GM10847 (cell line): ENCODE results near the gene SYTL3.

Source experiments
- POLR2A ChIP-seq: IDR thresholded peaks from 2 replicates; pipeline ENCODE4 v1.6.1; 2011; ENCODE audit not compliant: insufficient read length; ENCODE audit errors: extremely low read depth

Gene SYTL3

GRCh38 chr6:158688860-158689259, 39.0 kb downstream of the SYTL3 start:
- no peak for TF ChIP-seq POLR2A

- TF ChIP-seq POLR2A = no peak
These were observed 45.1 kb downstream of the SYTL3 start for GRCh38 chr6:158694913-158695312.

- TF ChIP-seq POLR2A = no peak
These were observed 48.0 kb downstream of the SYTL3 start for GRCh38 chr6:158697811-158698210.

GRCh38 chr6:158698931-158699330, 49.1 kb downstream of the SYTL3 start:
- TF ChIP-seq POLR2A = no peak

- no peak for TF ChIP-seq POLR2A
These were observed 53.4 kb downstream of the SYTL3 start for GRCh38 chr6:158703111-158703836.

GRCh38 chr6:158703837-158704822, 54.3 kb downstream of the SYTL3 start:
- no peak for TF ChIP-seq POLR2A

GRCh38 chr6:158705386-158706126, 55.7 kb downstream of the SYTL3 start:
- no peak for TF ChIP-seq POLR2A

DNA sequence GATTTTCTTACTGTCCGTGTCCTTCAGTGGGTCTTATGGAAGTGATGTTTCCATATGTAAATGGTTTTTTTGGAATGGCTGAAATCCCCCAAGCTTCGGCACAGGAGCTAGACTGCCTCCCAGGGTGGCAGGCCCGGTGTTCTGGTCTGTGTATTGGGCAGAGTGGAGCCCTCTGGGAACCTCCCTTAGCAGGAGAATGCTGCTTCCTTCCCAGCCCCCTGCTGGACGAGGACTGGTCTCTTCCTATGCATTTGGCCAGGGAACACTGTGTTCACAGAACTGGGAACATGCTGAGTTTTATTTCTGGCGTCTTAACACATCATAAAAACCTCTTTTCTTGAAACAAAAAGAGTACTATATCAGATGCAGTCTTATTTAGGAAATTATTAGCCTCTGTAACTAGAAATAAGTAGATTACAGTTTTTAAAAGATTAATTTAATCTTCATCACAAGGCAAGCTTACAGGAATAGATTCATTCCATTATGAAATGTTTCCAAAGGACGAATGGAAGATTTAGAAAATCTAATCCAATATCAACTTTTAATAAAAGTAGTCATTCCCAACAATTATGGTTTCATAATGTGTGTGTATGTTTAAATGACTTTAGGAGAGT, 56.6 kb downstream of the SYTL3 start:
- TF ChIP-seq POLR2A = no peak

DNA sequence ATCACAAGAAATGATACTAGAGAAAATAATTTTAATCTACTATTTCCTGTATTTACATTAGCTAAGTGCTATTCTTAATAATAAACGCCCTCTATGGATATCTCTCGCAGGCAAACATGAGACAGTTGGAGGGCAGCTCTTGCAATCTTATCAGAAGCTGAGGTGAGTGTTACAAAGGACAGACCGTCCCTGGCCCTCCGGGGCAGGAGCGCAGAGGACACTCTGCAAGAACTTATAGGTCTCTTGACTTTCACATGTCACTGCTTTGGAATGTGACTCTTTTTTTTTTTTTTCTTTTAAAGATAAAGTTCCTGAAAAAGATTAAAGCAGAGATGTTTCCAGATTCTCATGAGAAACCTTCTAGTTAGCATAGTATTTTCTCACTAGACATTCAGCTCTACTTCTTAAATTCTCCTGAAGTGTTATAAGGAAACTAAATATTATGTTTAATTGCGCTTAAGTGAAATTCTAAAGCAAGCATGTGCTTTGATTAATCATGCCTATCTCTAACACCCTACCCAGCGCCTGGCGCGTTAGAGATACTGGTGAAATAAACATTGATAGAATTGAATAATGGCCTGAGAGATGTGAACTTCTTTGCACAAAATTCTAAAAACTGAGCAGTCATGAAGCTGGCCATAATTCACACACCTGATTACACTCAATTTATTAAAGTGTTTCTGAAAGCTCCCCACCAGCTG, 57.4 kb downstream of the SYTL3 start:
- TF ChIP-seq POLR2A = no peak

- TF ChIP-seq POLR2A = no peak
These were observed 58.0 kb downstream of the SYTL3 start for GRCh38 chr6:158707821-158708195.

DNA sequence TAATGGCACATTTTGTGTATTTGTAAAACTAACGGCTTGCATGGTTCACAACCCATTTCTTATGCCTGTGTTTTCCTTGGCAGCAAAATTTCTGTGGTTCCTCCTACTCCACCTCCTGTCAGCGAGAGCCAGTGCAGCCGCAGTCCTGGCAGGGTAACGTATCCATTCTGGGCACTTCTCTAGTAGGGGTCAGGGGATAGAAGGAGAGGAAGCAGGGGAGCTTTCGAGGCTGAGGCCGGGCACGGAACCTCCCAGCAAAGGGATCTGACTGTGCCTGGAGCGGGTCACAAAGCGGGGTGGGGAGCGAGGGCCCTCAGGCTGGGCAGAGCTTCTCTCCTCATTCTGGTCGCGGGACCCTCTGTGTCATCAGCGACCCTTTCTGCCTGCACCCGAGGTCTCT, 58.4 kb downstream of the SYTL3 start:
- no peak for TF ChIP-seq POLR2A

DNA sequence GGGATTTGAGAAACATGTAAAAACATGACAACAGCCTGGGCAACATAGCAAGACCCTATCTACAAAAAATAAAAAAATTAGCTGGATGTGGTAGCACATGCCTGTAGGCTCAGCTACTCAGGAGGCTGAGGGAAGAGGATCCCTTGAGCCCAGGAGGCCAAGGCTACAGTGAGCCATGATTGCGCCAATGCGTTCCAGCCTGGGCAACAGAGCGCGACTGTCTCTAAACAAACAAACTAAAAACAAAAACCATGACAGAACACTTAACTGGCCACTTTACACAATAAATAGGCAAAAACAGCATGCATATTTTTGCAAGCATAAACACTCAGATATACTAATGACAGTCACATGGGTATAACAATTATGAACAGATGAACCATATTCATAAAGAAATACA, 60.0 kb downstream of the SYTL3 start:
- TF ChIP-seq POLR2A = no peak

- no peak for TF ChIP-seq POLR2A
These were observed 61.4 kb downstream of the SYTL3 start for GRCh38 chr6:158711264-158711663.

DNA sequence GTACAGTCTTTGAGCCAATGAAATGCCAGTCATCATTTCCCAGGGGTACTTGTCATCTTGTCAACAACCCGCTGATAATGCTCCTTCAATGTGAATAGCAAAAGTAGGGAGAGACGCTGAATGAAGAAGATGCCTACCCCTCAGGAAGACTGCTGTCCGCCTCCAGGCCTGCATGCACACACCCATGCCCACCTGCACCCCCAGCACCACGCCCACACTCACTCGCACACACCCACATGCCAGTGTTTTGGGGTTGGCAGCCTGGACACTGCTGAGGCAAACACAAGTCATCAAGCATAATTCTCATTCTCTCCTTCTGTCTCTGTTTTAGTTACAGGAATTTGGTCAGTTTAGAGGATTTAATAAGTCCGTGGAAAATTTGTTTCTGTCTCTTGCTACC, 63.6 kb downstream of the SYTL3 start:
- no peak for TF ChIP-seq POLR2A

DNA sequence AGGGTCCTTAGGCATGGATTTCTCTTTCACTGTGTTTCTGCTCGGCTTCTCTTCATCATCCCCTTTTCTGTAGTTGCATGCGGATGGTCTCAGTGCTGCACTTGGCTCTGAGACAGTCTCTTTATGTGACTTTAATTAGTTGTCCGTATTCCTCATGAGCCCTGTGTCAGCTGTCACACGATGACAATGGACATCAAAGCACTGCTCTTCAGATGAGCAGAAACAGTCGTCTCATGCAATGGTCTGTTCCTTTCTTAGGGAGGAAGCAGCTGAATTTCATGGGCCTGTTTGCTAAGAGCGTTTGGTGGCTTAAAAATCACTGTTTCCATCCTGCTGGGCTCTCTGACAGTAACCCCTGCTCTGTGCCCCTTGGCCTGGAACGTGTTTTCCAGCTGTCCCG, 64.9 kb downstream of the SYTL3 start:
- TF ChIP-seq POLR2A = no peak
